Measurements from ENCODE around the gene RGS21.

GRCh38 chr1:192401825-192402224 is 85.0 kb downstream of the RGS21 start:
- TF ChIP-seq, protein P1, sequence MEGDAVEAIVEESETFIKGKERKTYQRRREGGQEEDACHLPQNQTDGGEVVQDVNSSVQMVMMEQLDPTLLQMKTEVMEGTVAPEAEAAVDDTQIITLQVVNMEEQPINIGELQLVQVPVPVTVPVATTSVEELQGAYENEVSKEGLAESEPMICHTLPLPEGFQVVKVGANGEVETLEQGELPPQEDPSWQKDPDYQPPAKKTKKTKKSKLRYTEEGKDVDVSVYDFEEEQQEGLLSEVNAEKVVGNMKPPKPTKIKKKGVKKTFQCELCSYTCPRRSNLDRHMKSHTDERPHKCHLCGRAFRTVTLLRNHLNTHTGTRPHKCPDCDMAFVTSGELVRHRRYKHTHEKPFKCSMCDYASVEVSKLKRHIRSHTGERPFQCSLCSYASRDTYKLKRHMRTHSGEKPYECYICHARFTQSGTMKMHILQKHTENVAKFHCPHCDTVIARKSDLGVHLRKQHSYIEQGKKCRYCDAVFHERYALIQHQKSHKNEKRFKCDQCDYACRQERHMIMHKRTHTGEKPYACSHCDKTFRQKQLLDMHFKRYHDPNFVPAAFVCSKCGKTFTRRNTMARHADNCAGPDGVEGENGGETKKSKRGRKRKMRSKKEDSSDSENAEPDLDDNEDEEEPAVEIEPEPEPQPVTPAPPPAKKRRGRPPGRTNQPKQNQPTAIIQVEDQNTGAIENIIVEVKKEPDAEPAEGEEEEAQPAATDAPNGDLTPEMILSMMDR (IDR thresholded peaks at IDR 0.05) = no peak
- no peak for TF ChIP-seq POLR2A (IDR thresholded peaks at IDR 0.05)

Data from adrenal gland (tissue), 5 donors.